ENCODE data around the gene ST6GALNAC1. TPM values are rescaled to one million over a fixed set of nuclear protein-coding genes. Genes with fewer than 3 reads are reported as not detected.
"Not testable (repeated sequence)": the region's sequence is repeated elsewhere in the genome, so short reads cannot be mapped to it uniquely, and the experiment has no call there.

The ST6GALNAC1 gene
- total and polyA plus RNA-seq, 2 donors (not counting 3 experiments of a cell fraction or from before 2014, with no cell fraction given): 0.19 to 0.55 TPM

- no peak for TF ChIP-seq FOS (IDR thresholded peaks at IDR 0.05; ENCODE audit: borderline replicate concordance, insufficient read depth, low read length)
- no peak for TF ChIP-seq POLR2A (IDR thresholded peaks at IDR 0.05; ENCODE audit: low read depth, low read length)
- TF ChIP-seq GATA2 (IDR thresholded peaks at IDR 0.05; ENCODE audit: insufficient read depth, insufficient read length, low read depth, low read length): no peak
- TF ChIP-seq CTCF (IDR thresholded peaks at IDR 0.05; ENCODE audit: extremely low read depth in 1 of 2, insufficient read depth in 1 of 2, low read depth in 1 of 2, low read length in 2 of 2): no peak
- no peak for TF ChIP-seq MYC (IDR thresholded peaks at IDR 0.05; ENCODE audit: low read depth, low read length)
- no peak for TF ChIP-seq JUN (IDR thresholded peaks at IDR 0.05; ENCODE audit: borderline replicate concordance, insufficient read depth, insufficient read length, low read depth)
- TF ChIP-seq EZH2 (IDR thresholded peaks at IDR 0.05; ENCODE audit: borderline replicate concordance, low read depth, low read length, severe bottlenecking): no peak
- TF ChIP-seq MAX (IDR thresholded peaks at IDR 0.05; ENCODE audit: insufficient read depth, insufficient read length): no peak
- TF ChIP-seq POLR2AphosphoS5 (IDR thresholded peaks at IDR 0.05; ENCODE audit: insufficient read depth, low read depth, low read length): no peak
- H3K9me1 ChIP-seq (replicated peaks; ENCODE audit: control insufficient read depth, extremely low read depth, insufficient read depth, low read length): no peaks in the 10 kb centered on the region
- H3K36me3 ChIP-seq (ENCODE audit: control insufficient read depth in 2 of 2, extremely low read depth in 1 of 2, insufficient read depth in 2 of 2, low read length in 2 of 2): no peaks in the 10 kb centered on the region
- H3K4me2 ChIP-seq (ENCODE audit: insufficient read depth, low read length): no peak overlapping the region
- H3K9ac ChIP-seq (replicated peaks; ENCODE audit: extremely low read depth, insufficient read depth, low read length): no peak overlapping the region
- intact Hi-C loops (cut with micrococcal nuclease): no loop called here
- no peaks in the 10 kb centered on the region for H3K4me1 ChIP-seq (ENCODE audit: control insufficient read depth, extremely low read depth, insufficient read depth, low read length)
- no peaks in the 10 kb centered on the region for H3K9me3 ChIP-seq (replicated peaks; ENCODE audit: control insufficient read depth, insufficient read depth, low read length)
- no peak for FAIRE-seq
- no peak overlapping the region for H2AFZ ChIP-seq (ENCODE audit: low read depth, low read length)
- H3K27me3 ChIP-seq (ENCODE audit: control insufficient read depth in 2 of 2, insufficient read depth in 2 of 2, low read length in 2 of 2): no peaks in the 10 kb centered on the region
- H4K20me1 ChIP-seq (replicated peaks; ENCODE audit: control insufficient read depth, extremely low read depth, insufficient read depth, low read length): no peaks in the 10 kb centered on the region
- no peak for DNase-seq (ENCODE audit: low read depth, low spot score)
- dilution Hi-C loops (cut with MboI; ENCODE audit: extremely low pct_ligation_motif_present, low sequenced_read_pairs): no loop called here
- ChIA-PET CTCF (interaction anchor here (0.9 to 2.0 kb wide), 3 partner anchors 12 to 53 kb away, joined by 3 to 11 read pairs (median 3); no protein-coding TSS in a partner anchor), POLR2A (no interaction called here)
- no peak overlapping the region for H3K27ac ChIP-seq (ENCODE audit: insufficient read depth, low read depth, low read length)
- no TSS peak for BruUV-seq (replicated peaks)
- no peaks in the 10 kb centered on the region for H3K79me2 ChIP-seq (ENCODE audit: control insufficient read depth, insufficient read depth, low read length)
- no peak overlapping the region for H3K4me3 ChIP-seq (replicated peaks in 1 of 3; ENCODE audit: insufficient read depth in 1 of 3, low read depth in 1 of 3, low read length in 3 of 3)
Measured at GRCh38 chr17:76611758-76612157, 31.8 kb downstream of the ST6GALNAC1 start.

DNA sequence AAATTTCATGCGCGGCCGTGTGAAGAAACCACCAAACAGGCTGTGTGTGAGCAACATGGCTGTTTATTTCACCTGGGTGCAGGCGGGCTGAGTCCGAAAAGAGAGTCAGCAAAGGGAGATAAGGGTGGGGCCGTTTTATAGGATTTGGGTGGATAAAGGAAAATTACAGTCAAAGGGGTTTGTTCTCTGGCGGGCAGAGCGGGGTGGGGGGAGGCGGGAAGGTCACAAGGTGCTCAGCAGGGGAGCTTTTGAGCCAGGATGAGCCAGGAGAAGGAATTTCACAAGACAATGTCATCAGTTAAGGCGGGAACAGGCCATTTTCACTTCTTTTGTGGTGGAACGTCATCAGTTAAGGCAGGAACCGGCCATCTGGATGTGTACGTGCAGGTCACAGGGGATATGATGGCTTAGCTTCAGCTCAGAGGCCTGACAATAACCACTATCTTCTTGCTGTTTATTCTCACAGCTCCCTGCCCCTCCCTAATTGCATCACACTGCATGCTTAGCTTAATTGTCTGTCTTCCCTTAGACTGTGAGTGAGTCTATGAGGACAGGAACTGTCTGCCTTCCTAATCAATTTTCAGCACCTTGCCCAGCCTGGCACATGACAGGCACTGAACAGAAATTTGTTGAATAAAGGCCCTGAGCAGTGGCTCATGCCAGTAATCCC lies 32.3 kb downstream of the ST6GALNAC1 start:
- POLR2A ChIA-PET; H3K9me3 ChIP-seq (replicated peaks; ENCODE audit: control insufficient read depth, insufficient read depth, low read length); dilution Hi-C loops (cut with MboI; ENCODE audit: extremely low pct_ligation_motif_present, low sequenced_read_pairs); H3K9me1 ChIP-seq (replicated peaks; ENCODE audit: control insufficient read depth, extremely low read depth, insufficient read depth, low read length); intact Hi-C loops (cut with micrococcal nuclease); H3K79me2 ChIP-seq (ENCODE audit: control insufficient read depth, insufficient read depth, low read length); H3K36me3 ChIP-seq (ENCODE audit: control insufficient read depth in 2 of 2, extremely low read depth in 1 of 2, insufficient read depth in 2 of 2, low read length in 2 of 2); H3K4me3 ChIP-seq (replicated peaks in 1 of 3; ENCODE audit: insufficient read depth in 1 of 3, low read depth in 1 of 3, low read length in 3 of 3); H3K27ac ChIP-seq (ENCODE audit: insufficient read depth, low read depth, low read length); BruUV-seq (replicated peaks); H3K4me2 ChIP-seq (ENCODE audit: insufficient read depth, low read length); H4K20me1 ChIP-seq (replicated peaks; ENCODE audit: control insufficient read depth, extremely low read depth, insufficient read depth, low read length); H3K4me1 ChIP-seq (ENCODE audit: control insufficient read depth, extremely low read depth, insufficient read depth, low read length); H3K27me3 ChIP-seq (ENCODE audit: control insufficient read depth in 2 of 2, insufficient read depth in 2 of 2, low read length in 2 of 2); DNase-seq (ENCODE audit: low read depth, low spot score); H3K9ac ChIP-seq (replicated peaks; ENCODE audit: extremely low read depth, insufficient read depth, low read length); H2AFZ ChIP-seq (ENCODE audit: low read depth, low read length); FAIRE-seq: not testable (repeated sequence)
- CTCF ChIA-PET: interaction anchor here (0.9 to 2.0 kb wide), 3 partner anchors 13 to 54 kb away, joined by 3 to 11 read pairs (median 3); no protein-coding TSS in a partner anchor

- H4K20me1 ChIP-seq (replicated peaks; ENCODE audit: control insufficient read depth, extremely low read depth, insufficient read depth, low read length); H3K9ac ChIP-seq (replicated peaks; ENCODE audit: extremely low read depth, insufficient read depth, low read length); H3K9me1 ChIP-seq (replicated peaks; ENCODE audit: control insufficient read depth, extremely low read depth, insufficient read depth, low read length); H3K27me3 ChIP-seq (ENCODE audit: control insufficient read depth in 2 of 2, insufficient read depth in 2 of 2, low read length in 2 of 2); POLR2A ChIA-PET; DNase-seq (ENCODE audit: low read depth, low spot score); H3K27ac ChIP-seq (ENCODE audit: insufficient read depth, low read depth, low read length); H3K79me2 ChIP-seq (ENCODE audit: control insufficient read depth, insufficient read depth, low read length); H3K9me3 ChIP-seq (replicated peaks; ENCODE audit: control insufficient read depth, insufficient read depth, low read length); intact Hi-C loops (cut with micrococcal nuclease); H2AFZ ChIP-seq (ENCODE audit: low read depth, low read length); BruUV-seq (replicated peaks); H3K4me2 ChIP-seq (ENCODE audit: insufficient read depth, low read length); CTCF ChIA-PET; H3K4me3 ChIP-seq (replicated peaks in 1 of 3; ENCODE audit: insufficient read depth in 1 of 3, low read depth in 1 of 3, low read length in 3 of 3); H3K36me3 ChIP-seq (ENCODE audit: control insufficient read depth in 2 of 2, extremely low read depth in 1 of 2, insufficient read depth in 2 of 2, low read length in 2 of 2); FAIRE-seq; H3K4me1 ChIP-seq (ENCODE audit: control insufficient read depth, extremely low read depth, insufficient read depth, low read length); dilution Hi-C loops (cut with MboI; ENCODE audit: extremely low pct_ligation_motif_present, low sequenced_read_pairs): not testable (repeated sequence)
Measured at GRCh38 chr17:76606685-76607084, 36.9 kb downstream of the ST6GALNAC1 start.

Data from endothelial cell of umbilical vein (primary cell).